ENCODE data around the gene SIDT1. TPM values are rescaled to one million over a fixed set of nuclear protein-coding genes. Genes with fewer than 3 reads are reported as not detected.

The SIDT1 gene
- polyA plus RNA-seq, 1 donor from 2014 or later = 47.5 TPM

GRCh38 chr3:113532698-113533533 lies 561 bp downstream of the SIDT1 start:
- Mint-ChIP-seq H3K27me3 (no peaks in the 10 kb centered on the region), H3K9me3 (no peaks in the 10 kb centered on the region)

GRCh38 chr3:113533534-113533892 lies 1.2 kb downstream of the SIDT1 start:
- Mint-ChIP-seq H3K27me3 (no peaks in the 10 kb centered on the region), H3K36me3 (peaks cover 5% of the 10 kb centered on the region), H3K4me3 (peak overlapping the region; percentile 97 to 100 (median 97))

More at GRCh38 chr3:113532698-113533533, 561 bp downstream of the SIDT1 start:
- peak overlapping the region; percentile 97 to 100 (median 98) for H3K4me3 Mint-ChIP-seq
- H3K27ac Mint-ChIP-seq = peak overlapping the region; percentile 98 to 99 (median 99)
- peaks cover 3% of the 10 kb centered on the region for H3K36me3 Mint-ChIP-seq
- H3K4me1 Mint-ChIP-seq = peaks cover 41 to 46% (median 42%) of the 10 kb centered on the region in 3 donors

GRCh38 chr3:113534365-113534764 lies 2.0 kb downstream of the SIDT1 start:
- peak overlapping the region; percentile 97 to 100 (median 97) for H3K4me3 Mint-ChIP-seq
- H3K9me3 Mint-ChIP-seq = no peaks in the 10 kb centered on the region
- H3K4me1 Mint-ChIP-seq = peaks cover 42 to 44% (median 43%) of the 10 kb centered on the region in 3 donors
- peak overlapping the region; percentile 40 to 99 (median 98) for H3K27ac Mint-ChIP-seq
- H3K36me3 Mint-ChIP-seq = peaks cover 5% of the 10 kb centered on the region
- H3K27me3 Mint-ChIP-seq = no peaks in the 10 kb centered on the region

More at GRCh38 chr3:113533534-113533892, 1.2 kb downstream of the SIDT1 start:
- Mint-ChIP-seq H3K9me3 (no peaks in the 10 kb centered on the region), H3K27ac (peak overlapping the region; percentile 98 to 99 (median 99)), H3K4me1 (peaks cover 42 to 43% (median 43%) of the 10 kb centered on the region in 3 donors)

- no peaks in the 10 kb centered on the region for H3K9me3 Mint-ChIP-seq
- no peaks in the 10 kb centered on the region for H3K27me3 Mint-ChIP-seq
- H3K4me1 Mint-ChIP-seq = peaks cover 41 to 46% (median 43%) of the 10 kb centered on the region in 3 donors
- H3K4me3 Mint-ChIP-seq = peak overlapping the region in 3 of 4 donors; percentile 1 to 52 (median 18)
- peak overlapping the region; percentile 15 to 75 (median 73) for H3K27ac Mint-ChIP-seq
- peaks cover 6% of the 10 kb centered on the region for H3K36me3 Mint-ChIP-seq
Observed at GRCh38 chr3:113535898-113536297, 3.5 kb downstream of the SIDT1 start.

DNA sequence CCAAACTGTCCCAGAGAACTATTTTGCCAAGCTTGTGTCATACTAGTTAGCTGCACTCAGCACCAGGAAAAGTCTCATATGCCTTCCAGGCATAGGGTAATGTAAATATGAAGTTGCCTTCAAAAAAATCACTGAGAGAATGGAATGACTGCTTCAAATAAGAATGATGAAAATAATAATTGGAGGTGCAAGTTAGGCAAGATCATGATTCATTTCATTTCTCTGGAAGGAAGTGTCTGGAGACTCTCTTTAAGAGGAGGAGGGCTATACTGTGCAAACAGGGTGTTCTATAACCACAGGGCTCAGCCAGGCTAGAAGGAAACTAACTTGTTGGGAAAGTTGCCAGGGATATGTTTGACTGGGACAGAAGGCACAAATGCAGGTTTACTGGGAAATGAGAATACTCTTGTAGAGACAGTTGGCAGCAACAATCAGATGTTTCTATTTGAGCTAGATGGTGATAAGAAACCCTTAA lies 4.3 kb downstream of the SIDT1 start:
- Mint-ChIP-seq H3K9me3 (no peaks in the 10 kb centered on the region), H3K4me1 (peaks cover 38 to 41% (median 40%) of the 10 kb centered on the region in 3 donors), H3K4me3 (peak overlapping the region in 1 of 4 donors; percentile 62), H3K27ac (peak overlapping the region in 1 of 3 donors; percentile 15), H3K36me3 (peaks cover 6% of the 10 kb centered on the region), H3K27me3 (no peaks in the 10 kb centered on the region)

DNA sequence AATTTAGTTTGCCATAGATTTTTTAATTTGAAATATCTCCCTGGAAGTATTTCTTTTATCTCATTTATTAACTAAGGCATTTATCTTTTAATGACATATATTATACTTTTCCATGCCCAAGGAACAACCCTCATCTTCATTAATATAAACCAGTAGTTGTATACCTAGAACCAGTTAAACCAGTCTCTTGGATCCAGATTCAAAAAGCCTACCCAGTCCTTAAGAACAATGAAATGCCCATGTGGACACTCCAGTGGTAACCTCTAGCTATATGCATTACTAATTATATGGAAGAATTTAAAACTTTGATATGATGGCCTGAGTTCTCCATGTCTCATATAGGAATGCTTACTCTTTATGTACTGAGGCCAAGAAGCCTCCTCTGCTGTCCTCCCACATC lies 4.8 kb downstream of the SIDT1 start:
- Mint-ChIP-seq H3K27me3 (no peaks in the 10 kb centered on the region), H3K4me3 (peak overlapping the region in 1 of 4 donors; percentile 62), H3K27ac (peak overlapping the region in 1 of 3 donors; percentile 15), H3K4me1 (peaks cover 36 to 38% (median 36%) of the 10 kb centered on the region in 3 donors), H3K9me3 (no peaks in the 10 kb centered on the region), H3K36me3 (peaks cover 9% of the 10 kb centered on the region)

GRCh38 chr3:113541519-113541918 lies 9.2 kb downstream of the SIDT1 start:
- no peak overlapping the region for H3K4me3 Mint-ChIP-seq
- H3K27ac Mint-ChIP-seq = no peak overlapping the region
- H3K9me3 Mint-ChIP-seq = no peaks in the 10 kb centered on the region
- H3K4me1 Mint-ChIP-seq = peaks cover 25 to 32% (median 30%) of the 10 kb centered on the region in 3 donors
- H3K27me3 Mint-ChIP-seq = no peaks in the 10 kb centered on the region
- H3K36me3 Mint-ChIP-seq = peaks cover 14% of the 10 kb centered on the region

DNA sequence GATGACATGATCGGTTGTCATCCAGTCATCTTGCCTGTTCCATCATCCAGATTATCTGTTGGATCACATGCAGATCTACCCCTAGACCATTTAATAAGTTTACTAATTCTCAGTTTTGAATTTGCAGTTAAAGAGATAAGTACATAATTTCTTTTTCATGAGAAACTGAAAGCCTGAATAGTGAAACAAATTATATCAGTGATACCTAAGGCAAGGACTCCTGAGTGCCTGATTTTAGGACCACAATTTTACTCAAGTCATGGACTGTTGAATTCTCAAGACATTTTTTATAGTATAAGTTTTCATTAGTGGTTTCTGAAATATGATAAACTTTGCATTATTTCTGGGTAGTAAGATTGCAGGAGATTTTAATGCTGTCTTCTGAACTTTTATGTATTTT lies 13.2 kb downstream of the SIDT1 start:
- H3K4me1 Mint-ChIP-seq = peaks cover 19 to 36% (median 32%) of the 10 kb centered on the region in 3 donors
- peaks cover 9% of the 10 kb centered on the region for H3K36me3 Mint-ChIP-seq
- peak overlapping the region in 2 of 4 donors; percentile 31 to 67 for H3K4me3 Mint-ChIP-seq
- H3K27ac Mint-ChIP-seq = peak overlapping the region in 2 of 3 donors; percentile 17 to 78
- no peaks in the 10 kb centered on the region for H3K9me3 Mint-ChIP-seq
- H3K27me3 Mint-ChIP-seq = no peaks in the 10 kb centered on the region

DNA sequence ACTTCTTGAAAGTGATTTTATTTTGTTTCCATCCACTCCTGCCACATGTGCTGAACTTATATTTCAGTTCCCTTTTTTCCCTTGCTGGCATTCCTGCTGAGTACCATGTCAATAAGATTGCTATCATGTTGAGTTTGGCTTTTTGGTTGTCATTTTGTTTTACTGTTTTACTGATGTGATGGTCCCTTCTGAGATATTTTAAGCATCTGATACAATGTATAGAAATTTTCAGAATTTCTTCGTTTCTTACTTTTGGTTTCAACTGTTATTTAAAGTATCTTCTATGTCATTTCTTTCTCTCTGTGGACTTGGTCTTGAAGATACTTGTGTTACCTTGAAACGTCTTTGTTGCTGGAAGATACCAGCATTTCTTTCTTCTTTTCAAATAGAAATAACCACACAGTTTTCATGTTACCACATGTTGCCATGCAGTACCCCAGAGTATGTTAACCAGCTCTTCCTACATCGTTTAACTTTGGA lies 14.1 kb downstream of the SIDT1 start:
- Mint-ChIP-seq H3K4me3 (peak overlapping the region in 2 of 4 donors; percentile 26 to 67), H3K9me3 (no peaks in the 10 kb centered on the region), H3K4me1 (peaks cover 19 to 36% (median 32%) of the 10 kb centered on the region in 3 donors), H3K36me3 (peaks cover 9% of the 10 kb centered on the region), H3K27ac (peak overlapping the region in 2 of 3 donors; percentile 6 to 31), H3K27me3 (no peaks in the 10 kb centered on the region)

- no peaks in the 10 kb centered on the region for H3K27me3 Mint-ChIP-seq
- H3K27ac Mint-ChIP-seq = peak overlapping the region in 1 of 3 donors; percentile 54
- peaks cover 21 to 39% (median 34%) of the 10 kb centered on the region in 3 donors for H3K4me1 Mint-ChIP-seq
Observed at GRCh38 chr3:113548501-113548900, 16.1 kb downstream of the SIDT1 start.

DNA sequence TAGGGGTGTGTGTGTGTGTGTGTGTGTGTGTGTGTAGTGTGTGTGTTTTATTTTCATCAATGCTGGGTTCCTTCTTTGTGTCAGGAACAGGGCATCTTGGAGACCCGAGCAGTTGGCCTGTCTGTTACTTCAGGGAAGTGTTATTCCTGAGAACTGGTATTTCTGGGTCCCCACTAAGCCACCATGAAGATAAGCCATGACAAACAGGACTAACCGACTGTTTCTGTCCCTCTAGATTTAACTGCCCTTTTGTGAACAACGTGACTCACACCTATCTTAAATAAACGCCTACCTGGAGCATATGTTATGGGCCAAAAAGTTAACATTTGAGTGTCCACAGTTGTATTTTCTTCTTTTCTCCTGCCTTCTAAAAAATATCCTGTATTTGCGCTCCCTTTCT lies 19.5 kb downstream of the SIDT1 start:
- Mint-ChIP-seq H3K27me3 (no peaks in the 10 kb centered on the region), H3K36me3 (no peaks in the 10 kb centered on the region), H3K27ac (peak overlapping the region in 1 of 3 donors; percentile 16), H3K4me1 (peaks cover 11 to 21% (median 18%) of the 10 kb centered on the region in 3 donors), H3K9me3 (no peaks in the 10 kb centered on the region), H3K4me3 (no peak overlapping the region)

More at GRCh38 chr3:113548501-113548900, 16.1 kb downstream of the SIDT1 start:
- Mint-ChIP-seq H3K4me3 (no peak overlapping the region), H3K36me3 (peaks cover 2% of the 10 kb centered on the region), H3K9me3 (no peaks in the 10 kb centered on the region)

DNA sequence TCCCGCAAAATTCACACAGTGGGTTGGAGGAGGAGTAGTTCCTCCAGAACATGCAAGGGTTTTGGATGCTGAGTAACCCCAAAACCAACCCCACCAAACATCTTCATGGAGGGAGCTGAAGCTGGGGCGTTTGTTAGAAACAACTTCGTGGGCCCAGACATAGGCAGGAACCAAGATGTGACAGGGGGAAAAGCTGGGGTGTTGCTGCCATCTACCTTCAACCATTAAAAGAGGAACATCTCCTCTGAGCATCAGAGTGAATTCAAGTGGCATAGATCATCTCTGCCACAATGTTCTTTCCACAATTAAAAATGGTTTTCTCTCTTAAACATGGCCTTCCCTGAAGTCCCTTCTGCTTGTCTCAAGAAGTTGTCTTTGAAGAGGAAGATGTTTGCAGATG lies 20.5 kb downstream of the SIDT1 start:
- H3K4me1 Mint-ChIP-seq = peaks cover 13 to 25% (median 15%) of the 10 kb centered on the region in 3 donors
- peak overlapping the region in 2 of 3 donors; percentile 16 to 36 for H3K27ac Mint-ChIP-seq
- H3K36me3 Mint-ChIP-seq = no peaks in the 10 kb centered on the region
- no peaks in the 10 kb centered on the region for H3K27me3 Mint-ChIP-seq
- H3K9me3 Mint-ChIP-seq = no peaks in the 10 kb centered on the region
- no peak overlapping the region for H3K4me3 Mint-ChIP-seq

DNA sequence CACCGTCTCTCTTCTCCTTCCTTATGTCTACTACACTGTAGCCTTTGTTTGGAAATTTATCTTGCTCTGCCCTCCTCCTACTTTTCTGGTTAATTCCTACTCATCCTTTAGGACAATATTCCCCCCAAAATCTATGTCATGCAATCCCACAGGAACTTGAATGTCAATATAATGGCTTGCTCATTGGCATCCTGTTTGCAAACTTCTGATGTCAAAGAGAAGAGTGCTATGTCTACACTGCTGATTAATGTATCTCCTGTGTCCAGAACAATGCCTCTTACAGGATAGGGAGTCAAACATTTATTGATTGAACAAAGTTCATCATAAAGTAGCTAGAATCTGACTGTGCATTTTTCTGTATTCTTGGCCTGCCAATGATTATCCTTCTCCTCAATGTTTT lies 22.8 kb downstream of the SIDT1 start:
- Mint-ChIP-seq H3K4me1 (peaks cover 15 to 23% (median 21%) of the 10 kb centered on the region in 3 donors), H3K27ac (no peak overlapping the region), H3K36me3 (no peaks in the 10 kb centered on the region), H3K27me3 (no peaks in the 10 kb centered on the region), H3K4me3 (no peak overlapping the region), H3K9me3 (no peaks in the 10 kb centered on the region)

DNA sequence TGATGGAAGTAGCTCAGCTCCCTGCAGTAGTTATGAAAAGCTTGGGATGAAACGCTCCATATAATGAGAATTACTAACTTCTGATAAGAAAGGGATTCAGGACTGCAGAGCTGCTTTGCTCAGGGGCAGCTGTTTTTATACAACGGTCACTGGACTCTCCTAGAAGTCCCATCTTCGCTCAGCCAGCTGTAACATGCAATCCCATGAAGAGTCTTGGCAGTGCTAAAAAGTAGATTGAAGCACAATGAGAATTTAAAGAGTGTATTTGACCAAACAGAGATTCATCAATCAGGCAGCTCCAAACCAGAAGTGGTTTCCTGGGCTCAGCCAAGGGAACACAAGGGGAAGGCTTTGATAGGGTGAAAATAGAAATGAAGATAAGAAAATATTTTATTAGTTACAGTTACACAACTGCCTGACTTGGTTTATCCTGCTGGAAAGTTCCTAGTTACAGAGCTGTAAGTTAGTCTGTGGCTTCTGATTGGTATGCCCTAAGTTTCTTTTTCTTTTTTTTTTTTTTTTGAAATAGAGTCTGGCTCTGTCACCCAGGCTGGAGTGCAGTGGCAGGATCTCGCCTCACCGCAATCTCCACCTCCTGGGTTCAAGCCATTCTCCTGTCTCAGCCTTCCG lies 24.1 kb downstream of the SIDT1 start:
- Mint-ChIP-seq H3K4me3 (no peak overlapping the region), H3K27ac (no peak overlapping the region), H3K4me1 (peaks cover 23 to 34% (median 30%) of the 10 kb centered on the region in 3 donors), H3K9me3 (no peaks in the 10 kb centered on the region), H3K36me3 (no peaks in the 10 kb centered on the region), H3K27me3 (no peaks in the 10 kb centered on the region)

DNA sequence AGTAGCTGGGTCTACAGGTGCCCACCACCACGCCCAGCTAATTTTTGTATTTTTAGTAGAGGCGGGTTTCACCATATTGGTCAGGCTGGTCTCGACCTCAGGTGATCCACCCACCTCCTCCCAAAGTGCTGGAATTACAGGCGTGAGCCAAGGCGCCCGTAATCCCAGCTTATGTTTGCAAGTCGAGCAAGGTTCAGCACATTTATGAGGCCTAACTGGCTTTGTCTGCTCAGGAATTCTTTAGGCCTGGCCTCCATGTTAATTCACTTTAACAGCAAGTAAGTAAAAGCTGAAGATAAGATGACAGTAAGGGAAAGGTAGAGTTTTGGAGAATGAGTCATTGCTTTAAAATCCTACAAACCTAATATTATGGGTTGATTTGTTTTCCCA lies 24.6 kb downstream of the SIDT1 start:
- no peak overlapping the region for H3K27ac Mint-ChIP-seq
- peaks cover 28 to 35% (median 30%) of the 10 kb centered on the region in 3 donors for H3K4me1 Mint-ChIP-seq
- no peaks in the 10 kb centered on the region for H3K27me3 Mint-ChIP-seq
- H3K9me3 Mint-ChIP-seq = no peaks in the 10 kb centered on the region
- H3K4me3 Mint-ChIP-seq = no peak overlapping the region
- no peaks in the 10 kb centered on the region for H3K36me3 Mint-ChIP-seq

Data from IgD-negative memory B cell (primary cell).